Measurements from ENCODE around the gene PPP2R3B.

The PPP2R3B gene

DNA sequence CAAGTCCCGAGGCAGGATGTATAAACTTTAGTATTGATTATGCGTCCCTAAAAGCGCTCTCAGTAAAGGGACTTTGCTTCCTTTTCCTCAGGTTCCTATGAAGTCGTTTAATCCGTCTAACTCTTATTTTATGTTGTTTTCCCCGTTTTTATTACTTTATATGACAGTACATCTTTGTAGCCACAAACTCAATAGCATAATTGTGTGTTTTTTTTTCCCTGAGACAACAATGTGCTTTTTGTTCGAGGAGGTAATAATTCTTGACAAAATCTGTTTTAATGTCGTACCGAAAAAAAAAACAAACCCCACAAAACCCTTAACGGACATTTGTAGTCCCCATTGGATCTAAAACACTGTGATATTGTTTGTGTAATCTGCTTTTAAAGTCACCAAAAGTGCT lies 17.9 kb upstream of the PPP2R3B start:
- ChIA-PET POLR2A (no interaction called here), CTCF (no interaction called here)
- no peak for DNase-seq (ENCODE audit: extremely low spot score)
- TF ChIP-seq CTCF (IDR thresholded peaks at IDR 0.05; ENCODE audit: control extremely low read depth, extremely low read depth, low read depth, missing control alignments) = no peak

DNA sequence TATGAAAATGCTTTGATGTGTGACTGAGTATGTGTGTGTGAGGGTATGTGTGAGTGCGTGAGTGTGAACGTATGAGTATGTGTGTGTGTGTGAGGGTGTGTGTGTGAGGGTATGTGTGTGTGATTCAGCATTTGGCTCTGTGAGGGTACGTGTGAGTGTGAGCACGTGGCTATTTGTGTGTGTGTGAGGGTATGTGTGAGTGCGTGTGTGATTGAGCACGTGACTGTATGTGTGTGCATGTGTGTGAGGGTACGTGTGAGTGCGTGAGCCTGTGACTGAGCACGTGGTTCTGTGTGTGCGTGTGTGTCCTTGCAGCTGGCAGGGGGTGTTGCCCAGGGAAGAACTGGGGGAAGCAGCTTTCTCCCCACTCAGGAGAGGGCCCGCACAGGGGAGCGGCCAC lies 16.1 kb upstream of the PPP2R3B start:
- ChIA-PET CTCF (no interaction called here), POLR2A (no interaction called here)
- no peak for DNase-seq (ENCODE audit: extremely low spot score)
- no peak for TF ChIP-seq CTCF (IDR thresholded peaks at IDR 0.05; ENCODE audit: control extremely low read depth, extremely low read depth, low read depth, missing control alignments)

GRCh38 chrX:400258-400657 lies 13.6 kb upstream of the PPP2R3B start:
- TF ChIP-seq CTCF (IDR thresholded peaks at IDR 0.05; ENCODE audit: control extremely low read depth, extremely low read depth, low read depth, missing control alignments) = no peak
- DNase-seq (ENCODE audit: extremely low spot score) = no peak
- POLR2A ChIA-PET = no interaction called here
- CTCF ChIA-PET = no interaction called here

DNA sequence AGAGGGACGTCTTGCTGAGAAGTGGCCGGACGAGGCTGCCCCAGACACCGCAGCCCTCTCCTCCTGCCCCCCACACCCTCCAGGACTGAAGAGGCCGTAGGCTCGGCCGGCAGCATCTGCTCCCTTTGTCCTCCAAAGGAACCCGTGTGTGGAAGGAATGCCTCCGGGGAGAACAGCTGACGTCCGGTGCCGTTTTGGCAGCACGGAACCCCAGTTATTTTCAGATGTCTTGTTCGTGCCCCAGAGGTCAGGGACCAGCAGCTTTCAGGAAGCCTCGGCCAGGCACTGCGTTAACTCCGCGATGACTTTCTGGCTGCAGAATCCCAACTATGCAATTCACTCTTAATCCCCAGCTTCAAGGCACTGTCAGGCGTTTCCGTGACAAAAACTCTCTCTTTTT lies 10.9 kb upstream of the PPP2R3B start:
- DNase-seq (ENCODE audit: extremely low spot score) = no peak
- no peak for TF ChIP-seq CTCF (IDR thresholded peaks at IDR 0.05; ENCODE audit: control extremely low read depth, extremely low read depth, low read depth, missing control alignments)
- ChIA-PET POLR2A (no interaction called here), CTCF (no interaction called here)

DNA sequence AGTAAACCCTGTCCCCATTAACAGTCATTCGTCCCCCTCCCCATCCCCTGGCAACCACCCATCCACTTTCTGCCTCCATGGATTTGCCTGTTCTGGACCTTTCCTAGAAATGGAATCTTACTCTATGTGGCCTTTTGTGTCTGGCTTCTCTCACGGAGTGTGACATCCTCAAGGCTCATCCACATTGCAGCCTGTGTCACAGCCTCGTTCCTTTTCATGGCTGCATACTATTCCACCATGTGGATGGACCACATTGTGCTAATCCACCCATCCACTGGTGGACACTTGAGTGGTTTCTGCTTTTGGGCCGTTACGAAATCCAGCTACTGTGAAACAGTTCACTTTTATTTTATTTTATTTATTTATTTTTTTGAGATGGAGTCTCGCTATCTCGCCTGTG lies 8.1 kb upstream of the PPP2R3B start:
- ChIA-PET POLR2A (no interaction called here), CTCF (no interaction called here)
- DNase-seq (ENCODE audit: extremely low spot score) = no peak
- no peak for TF ChIP-seq CTCF (IDR thresholded peaks at IDR 0.05; ENCODE audit: control extremely low read depth, extremely low read depth, low read depth, missing control alignments)

GRCh38 chrX:392575-392846 lies 5.8 kb upstream of the PPP2R3B start:
- TF ChIP-seq CTCF (IDR thresholded peaks at IDR 0.05; ENCODE audit: control extremely low read depth, extremely low read depth, low read depth, missing control alignments) = no peak
- ChIA-PET POLR2A (no interaction called here), CTCF (no interaction called here)
- DNase-seq (ENCODE audit: extremely low spot score) = no peak

- no peak for TF ChIP-seq CTCF (IDR thresholded peaks at IDR 0.05; ENCODE audit: control extremely low read depth, extremely low read depth, low read depth, missing control alignments)
- CTCF ChIA-PET = no interaction called here
- DNase-seq (ENCODE audit: extremely low spot score) = no peak
- POLR2A ChIA-PET = no interaction called here
Measured at GRCh38 chrX:391717-392574, 5.2 kb upstream of the PPP2R3B start.

Data from GM10248 (cell line).